Type B pancreatic cell (in vitro differentiated cells): ENCODE results near the gene ACADVL. TPM values are rescaled to one million over a fixed set of nuclear protein-coding genes. Genes with fewer than 3 reads are reported as not detected.
A peak's percentile ranks its signal among the peaks of the same experiment; 100 is the strongest.

Experiments used
- DNase-seq: peaks from one replicate; pipeline ENCODE4 v3.0.0; 2021; ENCODE audit warnings: mixed read lengths; ENCODE audit not compliant: unreplicated experiment; ENCODE audit errors: extremely low spot score
- H3K27ac Mint-ChIP-seq: 2 replicates; pipeline ENCODE4 v1.8.0; 2021; ENCODE audit warnings: mild to moderate bottlenecking, mixed read lengths
- H3K27me3 Mint-ChIP-seq: 2 replicates; pipeline ENCODE4 v1.8.0; 2021; ENCODE audit warnings: mixed read lengths
- H3K36me3 Mint-ChIP-seq: 2 replicates; pipeline ENCODE4 v1.8.0; 2021; ENCODE audit warnings: mixed read lengths
- H3K4me1 Mint-ChIP-seq: one replicate; pipeline ENCODE4 v1.8.0; 2021; ENCODE audit warnings: mixed read lengths; ENCODE audit not compliant: unreplicated experiment
- H3K4me3 Mint-ChIP-seq: 2 replicates; pipeline ENCODE4 v1.8.0; 2021; ENCODE audit warnings: mild to moderate bottlenecking, mixed read lengths
- H3K9me3 Mint-ChIP-seq: 2 replicates; pipeline ENCODE4 v1.8.0; 2021; ENCODE audit warnings: mixed read lengths
- total RNA-seq: library from RNA; stranded (reverse); gene quantifications from 2 replicates; pipeline ENCODE4 v1.2.1, GENCODE V29; 2021; ENCODE audit warnings: low replicate concordance
- TF ChIP-seq, protein P1 (sequence below): fragments of 200-600 bp; sonication (generic); conservative IDR thresholded peaks from 2 replicates; pipeline ENCODE4 v1.5.0; 2021; ENCODE audit warnings: antibody characterized with exemption, mild to moderate bottlenecking

Gene ACADVL
- total RNA-seq, 1 donor from 2014 or later: 617 TPM

DNA sequence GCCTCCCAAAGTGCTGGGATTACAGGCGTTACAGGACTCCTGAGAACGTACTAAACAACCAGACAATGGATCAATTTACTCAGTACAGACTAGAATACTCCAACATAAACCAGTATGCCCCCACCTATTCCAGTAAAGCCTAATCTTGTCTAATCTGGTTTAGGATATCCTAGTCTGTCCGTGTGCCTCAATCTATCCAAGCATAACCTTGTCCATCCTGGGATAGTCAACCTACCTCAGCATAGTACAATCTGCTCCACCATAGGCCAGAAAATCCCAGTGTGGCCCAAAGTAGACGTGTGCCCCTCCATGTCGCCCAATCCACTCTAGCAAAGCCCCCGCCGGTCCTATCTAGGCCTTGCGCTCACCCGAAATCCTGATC lies 14.0 kb downstream of the ACADVL start:
- Mint-ChIP-seq H3K36me3 (peaks cover 28% of the 10 kb centered on the region), H3K4me3 (peak overlapping the region; percentile 100), H3K4me1 (peaks cover 31% of the 10 kb centered on the region), H3K27me3 (no peaks in the 10 kb centered on the region), H3K9me3 (no peaks in the 10 kb centered on the region), H3K27ac (peak overlapping the region; percentile 95)
- no peak for DNase-seq
- TF ChIP-seq, protein P1, sequence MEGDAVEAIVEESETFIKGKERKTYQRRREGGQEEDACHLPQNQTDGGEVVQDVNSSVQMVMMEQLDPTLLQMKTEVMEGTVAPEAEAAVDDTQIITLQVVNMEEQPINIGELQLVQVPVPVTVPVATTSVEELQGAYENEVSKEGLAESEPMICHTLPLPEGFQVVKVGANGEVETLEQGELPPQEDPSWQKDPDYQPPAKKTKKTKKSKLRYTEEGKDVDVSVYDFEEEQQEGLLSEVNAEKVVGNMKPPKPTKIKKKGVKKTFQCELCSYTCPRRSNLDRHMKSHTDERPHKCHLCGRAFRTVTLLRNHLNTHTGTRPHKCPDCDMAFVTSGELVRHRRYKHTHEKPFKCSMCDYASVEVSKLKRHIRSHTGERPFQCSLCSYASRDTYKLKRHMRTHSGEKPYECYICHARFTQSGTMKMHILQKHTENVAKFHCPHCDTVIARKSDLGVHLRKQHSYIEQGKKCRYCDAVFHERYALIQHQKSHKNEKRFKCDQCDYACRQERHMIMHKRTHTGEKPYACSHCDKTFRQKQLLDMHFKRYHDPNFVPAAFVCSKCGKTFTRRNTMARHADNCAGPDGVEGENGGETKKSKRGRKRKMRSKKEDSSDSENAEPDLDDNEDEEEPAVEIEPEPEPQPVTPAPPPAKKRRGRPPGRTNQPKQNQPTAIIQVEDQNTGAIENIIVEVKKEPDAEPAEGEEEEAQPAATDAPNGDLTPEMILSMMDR: no peak

DNA sequence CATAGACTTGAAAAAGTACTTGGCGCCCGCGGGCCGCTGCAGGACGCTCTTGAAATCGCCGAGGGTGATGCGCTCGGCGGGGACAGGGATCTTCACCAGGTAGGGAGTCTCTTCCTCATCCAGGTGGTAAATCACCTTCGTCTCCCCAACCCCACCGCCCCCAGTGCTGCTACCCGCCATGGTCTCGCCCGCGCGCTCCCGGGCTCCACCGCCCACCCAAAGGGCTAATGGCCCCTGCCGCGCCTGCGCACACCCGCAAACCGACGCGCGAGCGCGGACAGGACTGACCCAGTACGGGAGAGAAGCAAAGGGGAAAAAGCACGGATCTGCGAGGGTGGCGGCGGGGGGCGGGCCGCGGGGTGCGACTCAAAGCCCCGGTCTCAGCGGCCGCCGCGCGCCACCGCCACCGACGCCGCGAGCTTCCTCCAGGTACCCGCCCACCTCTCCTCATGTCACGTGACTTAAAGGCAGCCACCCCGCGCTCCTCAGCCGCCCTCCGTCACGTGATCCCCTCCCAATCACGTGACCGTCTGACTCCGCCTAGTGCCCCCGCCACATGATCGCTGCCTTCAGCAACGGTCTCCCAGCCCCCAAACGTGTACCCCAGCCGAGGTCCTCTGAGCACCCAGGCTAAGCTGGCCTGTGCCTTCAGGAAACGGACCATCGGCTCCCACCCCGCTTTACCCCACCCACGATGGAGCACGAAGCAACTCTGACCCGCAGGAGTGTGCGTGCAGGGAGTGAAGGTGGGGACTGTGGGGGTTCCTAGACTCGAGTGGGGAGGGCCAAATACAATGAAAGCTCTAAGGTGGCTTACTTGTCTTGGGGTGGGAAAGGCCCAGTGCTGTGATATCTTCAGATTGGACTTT lies 14.6 kb downstream of the ACADVL start, which contains the start of gene DVL2:
TSS of gene DVL2 (minus strand) at position 435 of the 869 bp plus-strand sequence. CDS start at position 180, 255 bp downstream.
- H3K9me3 Mint-ChIP-seq: no peaks in the 10 kb centered on the region
- H3K4me1 Mint-ChIP-seq: peaks cover 31% of the 10 kb centered on the region
- peak within 1 kb of the TSS; percentile 100 for H3K4me3 Mint-ChIP-seq
- H3K27ac Mint-ChIP-seq: peak within 1 kb of the TSS; percentile 95
- peak; percentile 96 for DNase-seq
- no peaks in the 10 kb centered on the region for H3K27me3 Mint-ChIP-seq
- peaks cover 24% of the 10 kb centered on the region for H3K36me3 Mint-ChIP-seq
- TF ChIP-seq, protein P1: no peak

DNA sequence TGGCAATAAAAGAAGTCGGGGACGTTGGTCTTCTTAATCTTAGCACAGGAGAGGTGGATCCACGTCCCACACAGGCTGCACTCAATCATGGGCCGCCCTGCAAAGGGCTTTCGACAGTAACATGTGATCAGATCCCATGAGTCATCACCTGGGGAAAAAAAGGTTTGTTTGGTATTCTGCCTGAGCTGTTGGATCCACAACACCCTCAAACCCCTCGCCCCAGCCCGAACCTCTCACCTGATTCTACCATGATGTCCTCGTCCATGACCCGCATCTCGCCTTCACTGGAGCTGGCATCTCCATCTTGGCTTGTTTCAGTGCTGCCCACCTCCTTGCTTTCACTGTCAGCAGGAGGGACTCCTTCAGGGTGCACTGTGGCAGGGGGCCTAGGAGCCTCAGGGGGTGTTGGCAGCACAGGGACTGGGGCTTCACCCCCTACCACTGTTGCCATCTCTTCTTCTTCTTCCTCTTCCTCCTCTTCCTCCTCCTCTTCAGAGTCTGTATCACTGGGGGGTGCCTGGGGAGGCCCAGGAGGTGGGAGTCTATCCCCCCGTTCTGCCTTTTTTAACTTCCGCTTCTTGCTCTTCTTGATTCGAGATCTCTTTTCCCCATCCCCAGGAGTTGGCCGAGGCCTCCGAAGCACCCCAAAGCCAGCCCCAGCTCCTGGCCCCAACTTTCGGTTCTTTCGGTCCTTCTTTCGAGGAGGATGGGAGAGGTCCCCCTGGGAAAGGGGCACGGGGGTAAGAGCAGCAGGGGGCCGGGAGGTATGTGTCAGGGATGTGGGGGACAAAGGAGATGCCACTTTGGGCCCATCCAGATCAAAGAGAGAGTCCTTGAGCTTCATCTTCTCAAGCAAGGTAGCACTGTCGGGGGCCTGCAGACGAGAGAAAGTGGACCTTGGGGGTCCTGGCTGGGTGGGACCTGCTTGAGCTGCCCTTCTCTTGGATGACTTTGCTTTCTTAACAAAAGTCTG lies 16.2 kb downstream of the ACADVL start:
- peaks cover 22% of the 10 kb centered on the region for H3K36me3 Mint-ChIP-seq
- peak overlapping the region; percentile 95 for H3K27ac Mint-ChIP-seq
- no peak for DNase-seq
- peaks cover 40% of the 10 kb centered on the region for H3K4me1 Mint-ChIP-seq
- TF ChIP-seq, protein P1: no peak
- no peaks in the 10 kb centered on the region for H3K9me3 Mint-ChIP-seq
- H3K4me3 Mint-ChIP-seq: peak overlapping the region; percentile 100
- H3K27me3 Mint-ChIP-seq: no peaks in the 10 kb centered on the region

DNA sequence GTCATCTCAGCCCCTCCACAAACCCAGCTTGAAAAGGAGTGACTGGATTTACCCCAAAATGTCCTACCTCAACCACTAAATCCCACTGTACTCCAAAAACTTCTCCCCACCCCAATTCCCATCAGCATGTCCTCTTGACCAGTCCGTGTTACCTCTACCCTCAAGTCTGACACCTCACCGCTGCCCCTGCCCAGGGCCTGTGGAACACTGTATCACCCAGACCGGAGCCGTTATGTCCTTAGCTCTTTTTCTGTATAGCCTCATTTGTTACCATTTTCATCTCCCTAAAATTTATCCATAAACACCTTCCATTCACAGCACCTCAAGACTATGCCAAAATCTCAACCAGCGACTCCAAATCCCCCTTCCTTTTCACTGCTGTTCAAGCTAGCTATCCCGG lies 17.1 kb downstream of the ACADVL start:
- Mint-ChIP-seq H3K27me3 (no peaks in the 10 kb centered on the region), H3K4me3 (peak overlapping the region; percentile 84), H3K9me3 (no peaks in the 10 kb centered on the region), H3K36me3 (peaks cover 28% of the 10 kb centered on the region), H3K4me1 (peaks cover 43% of the 10 kb centered on the region), H3K27ac (peak overlapping the region; percentile 77)
- DNase-seq: no peak
- TF ChIP-seq, protein P1: no peak

DNA sequence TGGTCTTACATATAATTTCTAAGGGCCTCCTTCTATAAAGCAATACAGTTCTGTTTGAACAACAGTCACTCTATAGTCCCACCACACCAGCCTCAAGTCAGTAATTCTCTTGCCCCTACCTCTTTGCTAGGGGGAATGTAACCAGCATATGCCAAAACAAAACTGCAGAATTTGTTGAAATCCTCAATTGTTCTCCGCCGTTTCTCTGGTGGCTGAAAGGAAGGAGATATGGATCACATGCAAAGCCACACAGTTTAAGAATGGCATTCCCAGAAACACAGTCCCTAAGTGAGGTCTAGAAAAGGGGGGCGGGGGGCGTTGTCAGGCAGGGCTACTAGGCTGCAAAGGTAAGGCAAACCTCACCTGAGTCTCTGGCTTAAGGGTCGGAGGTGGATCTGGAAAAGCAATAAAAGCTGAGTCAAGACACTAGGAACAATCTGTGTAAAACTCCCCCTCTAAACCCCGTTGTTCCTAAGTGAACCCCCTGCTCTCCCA lies 17.6 kb downstream of the ACADVL start:
- H3K4me3 Mint-ChIP-seq: peak overlapping the region; percentile 84
- H3K9me3 Mint-ChIP-seq: no peaks in the 10 kb centered on the region
- H3K4me1 Mint-ChIP-seq: peaks cover 38% of the 10 kb centered on the region
- no peaks in the 10 kb centered on the region for H3K27me3 Mint-ChIP-seq
- TF ChIP-seq, protein P1: no peak
- DNase-seq: no peak
- H3K27ac Mint-ChIP-seq: peak overlapping the region; percentile 77
- H3K36me3 Mint-ChIP-seq: peaks cover 24% of the 10 kb centered on the region
